ENCODE data around the gene CNTN4.

DNA sequence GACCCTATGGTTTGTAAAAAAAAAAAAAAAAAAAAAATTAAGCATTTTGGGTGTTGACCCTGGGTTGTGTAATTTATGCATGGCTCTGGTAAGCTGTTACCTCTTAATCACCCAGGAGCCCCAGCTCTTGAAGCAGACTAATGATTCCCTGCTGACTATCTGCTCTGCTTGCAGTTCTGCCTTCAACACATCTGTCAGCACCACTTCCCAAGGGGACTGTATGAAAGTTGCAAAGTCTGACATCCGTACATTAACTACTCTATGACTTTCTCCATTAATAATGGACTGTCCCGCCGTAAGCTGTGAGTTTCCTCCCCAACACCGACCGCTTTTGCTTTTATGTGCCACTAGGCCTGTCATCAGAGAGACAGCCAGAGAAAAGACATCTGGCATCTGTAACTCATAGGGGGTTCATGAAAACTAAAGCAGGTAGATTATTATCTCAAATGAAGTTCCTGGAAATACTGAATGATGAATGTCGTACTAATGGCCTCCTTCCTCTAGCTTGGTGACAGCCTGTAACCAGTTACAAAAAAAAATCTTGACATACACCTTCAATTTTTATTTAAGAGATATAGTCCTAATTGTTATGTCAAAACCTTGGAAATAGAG lies 740.0 kb downstream of the CNTN4 start:
- TF ChIP-seq POLR2A (IDR thresholded peaks at IDR 0.05) (no peak), CTCF (IDR thresholded peaks at IDR 0.05) (no peak)

Measured in ovary (tissue), 3 donors.